Epithelial cell of esophagus (primary cell): Measurements from ENCODE around the gene UBTD2.

Experiments
- DNase-seq: peaks from one replicate; pipeline ENCODE4 v3.0.0; 2010; ENCODE audit warnings: low read depth
- H3K4me3 ChIP-seq: 2 replicates; pipeline ENCODE4 v1.5.1; 2011; ENCODE audit warnings: mild to moderate bottlenecking, low read length, control low read depth
- CTCF ChIP-seq: IDR thresholded peaks from 2 replicates; pipeline ENCODE4 v1.5.1; 2011; ENCODE audit warnings: low read depth, mild to moderate bottlenecking, low read length, control low read depth, inconsistent platforms; ENCODE audit not compliant: insufficient read depth; ENCODE audit errors: missing control alignments

The UBTD2 gene

GRCh38 chr5:172166030-172166826 lies 117.3 kb downstream of the UBTD2 start:
- no peak for DNase-seq
- H3K4me3 ChIP-seq, result no peak overlapping the region
- no peak for TF ChIP-seq CTCF

- no peak for DNase-seq
- TF ChIP-seq CTCF, result no peak
- H3K4me3 ChIP-seq, result no peak overlapping the region
These were observed 118.1 kb downstream of the UBTD2 start for GRCh38 chr5:172165465-172165864.

GRCh38 chr5:172164769-172165212 lies 118.8 kb downstream of the UBTD2 start:
- H3K4me3 ChIP-seq, result no peak overlapping the region
- DNase-seq, result no peak
- no peak for TF ChIP-seq CTCF

- H3K4me3 ChIP-seq, result no peak overlapping the region
- TF ChIP-seq CTCF, result no peak
- DNase-seq, result no peak
These were observed 120.2 kb downstream of the UBTD2 start for GRCh38 chr5:172163346-172163745.

- no peak for DNase-seq
- no peak for TF ChIP-seq CTCF
These were observed 120.6 kb downstream of the UBTD2 start for GRCh38 chr5:172162987-172163343.

GRCh38 chr5:172162323-172162986 lies 121.1 kb downstream of the UBTD2 start:
- H3K4me3 ChIP-seq, result no peak overlapping the region
- DNase-seq, result no peak
- TF ChIP-seq CTCF, result no peak

More at GRCh38 chr5:172162987-172163343, 120.6 kb downstream of the UBTD2 start:
- H3K4me3 ChIP-seq, result no peak overlapping the region
